NOMO-1 (cell line): ENCODE data around the gene IQSEC3.

Experiments used
- DNase-seq, 2 experiments: peaks; one replicate each; lab custom pipeline; 2025; ENCODE audit not compliant: unreplicated experiment in 2 of 2; lab: John Stamatoyannopoulos, UW

IQSEC3 gene

GRCh38 chr12:138171-138897 lies 71.8 kb downstream of the IQSEC3 start:
- DNase-seq = no peak

GRCh38 chr12:138898-139534 lies 72.4 kb downstream of the IQSEC3 start:
- no peak for DNase-seq

GRCh38 chr12:139585-139984 lies 73.0 kb downstream of the IQSEC3 start:
- DNase-seq = no peak

GRCh38 chr12:140162-140561 lies 73.6 kb downstream of the IQSEC3 start:
- no peak for DNase-seq

- no peak for DNase-seq
Observed at GRCh38 chr12:143964-144649, 77.5 kb downstream of the IQSEC3 start.

GRCh38 chr12:144650-145284 lies 78.2 kb downstream of the IQSEC3 start:
- no peak for DNase-seq

GRCh38 chr12:145369-145960 lies 78.9 kb downstream of the IQSEC3 start:
- no peak for DNase-seq

- DNase-seq = no peak
Observed at GRCh38 chr12:147242-147641, 80.7 kb downstream of the IQSEC3 start.

GRCh38 chr12:148676-149416 lies 82.3 kb downstream of the IQSEC3 start:
- no peak for DNase-seq

- no peak for DNase-seq
Observed at GRCh38 chr12:151579-151978, 85.0 kb downstream of the IQSEC3 start.

GRCh38 chr12:152440-152839 lies 85.9 kb downstream of the IQSEC3 start:
- peak in 1 of 2 experiments; percentile 20 for DNase-seq

GRCh38 chr12:153080-153746 lies 86.6 kb downstream of the IQSEC3 start:
- DNase-seq = peak; percentile 61 to 74

GRCh38 chr12:154058-154457 lies 87.5 kb downstream of the IQSEC3 start:
- no peak for DNase-seq

- no peak for DNase-seq
Observed at GRCh38 chr12:155006-155405, 88.4 kb downstream of the IQSEC3 start.

- DNase-seq = no peak
Observed at GRCh38 chr12:155646-156045, 89.1 kb downstream of the IQSEC3 start.

GRCh38 chr12:156945-157344 lies 90.4 kb downstream of the IQSEC3 start:
- DNase-seq = no peak

- no peak for DNase-seq
Observed at GRCh38 chr12:157644-158043, 91.1 kb downstream of the IQSEC3 start.

- DNase-seq = no peak
Observed at GRCh38 chr12:159156-159782, 92.7 kb downstream of the IQSEC3 start.

- no peak for DNase-seq
Observed at GRCh38 chr12:160858-161257, 94.3 kb downstream of the IQSEC3 start.
